ENCODE measurements around the gene TBRG4.

DNA sequence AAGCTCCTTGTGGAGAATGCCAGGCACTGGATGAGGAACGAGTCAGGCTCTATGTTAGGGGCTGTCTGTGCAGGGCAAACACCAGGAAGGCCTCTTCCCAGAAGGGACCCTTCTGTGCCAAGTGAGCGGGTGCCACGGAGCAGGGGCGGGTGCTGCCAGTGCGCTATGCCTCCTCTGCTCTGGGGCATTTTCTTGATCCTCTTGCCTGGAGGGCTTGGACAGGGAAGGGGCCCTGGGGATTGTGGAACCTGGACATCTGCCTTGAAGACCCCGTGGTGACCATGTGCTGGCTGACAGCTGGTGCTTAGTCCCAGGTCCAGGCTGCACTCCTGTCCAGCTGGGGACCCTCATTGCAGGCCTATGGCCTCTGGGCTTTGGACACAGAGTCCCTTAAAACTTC, 15.4 kb upstream of the TBRG4 start:
- TF ChIP-seq, protein P1, sequence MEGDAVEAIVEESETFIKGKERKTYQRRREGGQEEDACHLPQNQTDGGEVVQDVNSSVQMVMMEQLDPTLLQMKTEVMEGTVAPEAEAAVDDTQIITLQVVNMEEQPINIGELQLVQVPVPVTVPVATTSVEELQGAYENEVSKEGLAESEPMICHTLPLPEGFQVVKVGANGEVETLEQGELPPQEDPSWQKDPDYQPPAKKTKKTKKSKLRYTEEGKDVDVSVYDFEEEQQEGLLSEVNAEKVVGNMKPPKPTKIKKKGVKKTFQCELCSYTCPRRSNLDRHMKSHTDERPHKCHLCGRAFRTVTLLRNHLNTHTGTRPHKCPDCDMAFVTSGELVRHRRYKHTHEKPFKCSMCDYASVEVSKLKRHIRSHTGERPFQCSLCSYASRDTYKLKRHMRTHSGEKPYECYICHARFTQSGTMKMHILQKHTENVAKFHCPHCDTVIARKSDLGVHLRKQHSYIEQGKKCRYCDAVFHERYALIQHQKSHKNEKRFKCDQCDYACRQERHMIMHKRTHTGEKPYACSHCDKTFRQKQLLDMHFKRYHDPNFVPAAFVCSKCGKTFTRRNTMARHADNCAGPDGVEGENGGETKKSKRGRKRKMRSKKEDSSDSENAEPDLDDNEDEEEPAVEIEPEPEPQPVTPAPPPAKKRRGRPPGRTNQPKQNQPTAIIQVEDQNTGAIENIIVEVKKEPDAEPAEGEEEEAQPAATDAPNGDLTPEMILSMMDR (IDR thresholded peaks at IDR 0.05; ENCODE audit: extremely low read depth in 1 of 2, insufficient read depth in 1 of 2, low read depth in 1 of 2, low read length in 2 of 2), result no peak
- TF ChIP-seq POLR2AphosphoS5 (IDR thresholded peaks at IDR 0.05; ENCODE audit: insufficient read depth, low read depth, low read length), result no peak
- TF ChIP-seq, protein P2, sequence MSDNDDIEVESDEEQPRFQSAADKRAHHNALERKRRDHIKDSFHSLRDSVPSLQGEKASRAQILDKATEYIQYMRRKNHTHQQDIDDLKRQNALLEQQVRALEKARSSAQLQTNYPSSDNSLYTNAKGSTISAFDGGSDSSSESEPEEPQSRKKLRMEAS (IDR thresholded peaks at IDR 0.05; ENCODE audit: insufficient read depth, insufficient read length), result no peak
